GM19452 (cell line): ENCODE data around the gene NUP85.
"Not testable (repeated sequence)": the region's sequence is repeated elsewhere in the genome, so short reads cannot be mapped to it uniquely, and the experiment has no call there.

Experiments used
- ATAC-seq: cut with Tn5 transposase; IDR thresholded peaks from one replicate; pipeline ENCODE4 v1.9.1; 2021; ENCODE audit not compliant: unreplicated experiment

Gene NUP85

DNA sequence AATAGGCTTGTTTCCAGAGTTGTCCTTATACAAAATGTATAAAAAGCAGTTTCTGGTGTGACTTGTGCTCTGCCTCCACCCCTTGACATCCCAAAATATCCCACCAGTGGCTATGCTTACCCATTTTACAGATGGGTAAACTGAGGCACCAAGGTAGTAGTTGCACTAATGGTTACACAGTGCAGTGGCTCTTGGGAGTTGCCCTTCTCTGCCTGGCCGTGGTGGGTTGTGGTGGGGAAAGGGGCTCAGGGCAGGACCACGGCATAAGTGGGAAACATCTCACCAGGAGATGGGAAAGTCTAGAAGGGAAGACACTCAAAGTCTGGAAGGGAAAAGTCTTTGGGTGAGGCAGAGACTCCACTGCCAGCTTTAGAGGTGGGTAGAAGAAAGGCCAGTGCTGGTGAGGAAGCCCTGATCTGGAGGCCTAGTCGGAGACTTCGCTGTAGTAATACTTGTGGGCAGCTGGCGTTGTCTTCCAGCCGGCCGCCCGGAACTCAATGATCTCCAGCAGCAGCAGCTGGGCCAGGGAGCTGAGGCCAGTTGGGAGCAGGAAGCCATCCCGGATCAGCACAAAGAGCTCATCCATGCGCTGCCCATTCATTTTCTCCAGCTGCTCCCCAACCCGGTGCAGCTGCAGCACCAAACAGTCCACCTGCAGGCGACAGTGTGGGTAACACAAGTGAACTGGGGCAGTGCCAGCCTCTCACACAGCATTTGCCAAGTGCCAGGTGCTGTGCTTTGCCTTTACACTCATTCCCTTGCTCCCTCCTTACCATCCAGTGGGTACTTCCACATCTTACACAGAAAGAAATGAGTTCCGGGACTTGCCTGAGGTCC, 61.1 kb downstream of the NUP85 start:
- ATAC-seq = no peak

- ATAC-seq = no peak
Measured at GRCh38 chr17:75267153-75267410, 61.6 kb downstream of the NUP85 start.

DNA sequence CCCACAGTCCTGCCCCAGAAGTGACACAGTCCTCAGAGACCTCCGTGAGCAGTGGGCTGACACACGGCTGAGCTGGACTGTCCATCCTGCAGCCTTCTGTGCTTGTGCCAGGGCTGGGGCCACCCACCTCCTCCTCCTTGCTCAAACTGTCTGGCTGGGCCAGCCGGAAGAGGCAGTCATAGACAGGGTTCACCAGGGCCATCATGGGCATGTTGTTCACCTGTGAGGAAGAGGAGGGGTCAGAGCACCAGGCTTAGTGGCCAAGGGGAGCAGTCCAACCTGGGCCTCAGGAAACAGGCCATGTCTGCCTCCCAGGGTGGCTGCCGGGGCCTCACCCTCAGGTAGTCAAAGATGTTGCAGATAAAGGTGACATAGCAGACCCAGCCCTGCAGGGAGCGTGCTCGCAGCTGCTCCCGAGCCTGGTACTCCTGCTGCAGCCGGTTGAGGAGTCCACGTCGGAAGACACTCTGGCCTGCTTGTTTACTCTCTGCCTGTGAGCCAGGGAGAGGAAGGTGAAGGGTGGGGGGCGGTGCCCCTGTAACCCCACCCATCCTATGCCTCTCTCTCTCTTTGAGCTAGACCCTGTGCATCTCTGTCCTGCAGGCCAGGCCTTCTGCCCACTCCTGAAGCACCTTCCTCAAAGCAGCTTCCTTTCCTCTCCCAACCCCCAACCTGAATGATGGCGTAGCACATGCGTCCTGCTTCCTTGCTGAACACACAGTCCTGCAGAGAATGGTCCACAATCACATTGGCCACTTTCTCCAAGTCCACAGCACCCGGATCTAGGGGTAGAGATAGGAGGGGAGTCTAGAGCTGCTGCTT, 62.1 kb downstream of the NUP85 start:
- ATAC-seq = no peak

DNA sequence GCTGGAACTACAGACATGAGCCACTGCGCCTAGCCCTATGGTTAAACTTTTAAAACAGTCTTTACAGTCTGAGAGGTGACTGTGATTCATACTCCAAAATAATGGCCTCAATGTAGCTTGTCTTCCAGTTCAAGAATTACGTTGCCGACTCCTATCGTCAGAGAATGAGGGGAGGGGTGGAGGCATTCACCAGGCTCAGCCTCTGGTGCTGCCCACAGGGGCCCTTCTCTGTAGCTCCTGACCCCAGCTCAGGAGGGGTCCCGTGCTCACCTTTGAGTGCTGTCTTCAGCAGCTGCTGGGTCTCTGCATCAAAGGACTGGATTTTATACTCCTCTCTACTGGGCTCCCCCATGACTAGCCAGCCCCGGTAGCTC, 64.4 kb downstream of the NUP85 start:
- ATAC-seq = no peak

GRCh38 chr17:75270218-75270965, 64.9 kb downstream of the NUP85 start:
- peak; percentile 30 for ATAC-seq

DNA sequence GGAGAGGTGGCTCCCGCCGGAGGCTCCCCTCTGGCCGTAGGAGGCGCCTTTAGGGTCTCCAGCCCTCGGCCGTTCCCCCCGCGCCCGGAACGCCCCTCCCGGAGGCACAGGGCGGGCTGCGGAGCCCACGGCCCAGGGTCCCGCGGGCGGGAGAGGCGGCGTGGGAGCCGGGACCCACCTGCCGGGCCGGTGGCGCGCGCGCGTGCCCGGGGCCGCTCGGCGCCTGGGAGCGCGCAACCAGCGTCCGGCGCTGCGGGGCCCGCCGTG, 65.4 kb downstream of the NUP85 start, which contains the start of gene MIF4GD:
TSS of gene MIF4GD (minus strand) at position 266 of the 267 bp plus-strand sequence. CDS start 1,036 bp downstream, outside the sequence.
- peak; percentile 11 for ATAC-seq

DNA sequence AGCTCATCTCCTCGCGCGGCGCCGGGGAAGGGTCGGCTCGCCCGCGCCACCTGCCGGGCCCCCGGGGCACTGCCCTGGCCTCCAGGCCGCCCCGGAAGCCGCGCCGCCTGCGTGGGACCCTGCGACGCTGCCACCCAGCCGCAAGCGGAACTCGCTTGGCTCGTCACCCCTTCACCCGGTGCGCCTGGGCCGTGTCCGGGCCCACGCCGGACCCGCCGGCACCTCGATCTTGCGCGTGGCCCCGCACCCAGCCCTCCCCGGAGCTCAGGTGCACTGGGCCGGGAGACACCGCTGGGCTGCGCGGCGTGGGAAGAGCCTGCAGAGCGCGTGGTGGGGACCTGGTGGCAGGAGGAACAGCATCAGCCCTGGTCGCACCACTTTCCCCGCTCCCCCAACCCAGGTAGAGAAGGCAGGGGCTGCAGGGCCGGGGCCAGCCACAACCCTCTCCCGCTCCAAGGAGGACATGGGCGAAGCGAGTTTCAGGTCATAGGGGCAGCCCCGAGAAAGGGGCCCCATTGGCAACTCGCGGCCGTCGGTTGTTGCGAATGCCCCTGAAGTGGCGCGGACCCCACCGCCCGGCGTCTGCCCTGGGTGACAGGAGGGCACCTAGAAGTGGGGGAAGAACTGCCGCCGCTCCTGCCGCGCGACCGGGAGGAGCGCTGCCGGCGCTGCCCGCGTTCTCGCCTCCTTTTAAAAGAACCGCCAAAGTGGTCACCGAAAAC, 65.9 kb downstream of the NUP85 start:
- ATAC-seq = peak; percentile 73

DNA sequence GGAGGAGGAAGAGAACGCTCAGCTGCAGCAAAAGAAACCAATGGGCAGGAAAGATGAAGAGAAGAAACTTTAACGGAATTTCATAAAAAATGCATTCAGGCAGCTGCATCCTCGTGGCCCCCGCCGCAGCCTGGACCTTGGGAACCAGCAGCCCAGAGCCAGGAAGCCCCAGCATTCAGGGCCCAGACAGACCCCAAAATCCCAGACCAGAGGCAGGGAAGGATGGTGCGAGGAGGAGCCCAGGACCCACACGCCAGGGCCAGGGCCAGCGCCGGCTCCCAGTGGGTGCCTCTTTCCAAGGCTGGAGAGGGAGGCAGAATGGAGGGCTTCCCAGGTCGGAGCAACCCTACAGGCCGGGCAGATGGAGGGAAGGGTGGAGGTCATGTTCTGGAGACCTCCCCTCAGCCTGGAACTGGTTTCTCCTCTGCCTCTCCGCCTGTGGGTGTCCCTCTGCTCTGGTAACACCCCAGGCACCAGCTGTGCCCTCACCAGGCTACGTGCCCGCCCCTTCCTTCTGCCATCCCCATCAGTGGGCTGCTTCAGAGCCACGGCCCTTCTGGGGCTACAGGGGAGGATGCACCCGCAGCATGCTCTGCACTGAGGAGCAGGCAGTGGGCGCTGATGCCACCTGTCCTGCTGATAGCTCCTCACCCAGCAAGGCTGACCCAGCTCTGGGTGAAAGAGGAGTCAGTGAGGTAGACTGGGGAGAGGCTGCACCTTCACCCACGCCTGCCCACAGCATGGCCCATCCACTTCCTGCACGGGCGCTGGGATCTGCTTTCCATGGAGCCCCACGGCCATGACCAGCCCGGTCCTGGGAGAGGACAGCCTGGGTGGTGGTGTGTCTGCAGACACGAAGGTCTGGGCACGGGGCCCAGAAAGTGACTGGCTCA, 66.7 kb downstream of the NUP85 start:
- ATAC-seq = no peak

DNA sequence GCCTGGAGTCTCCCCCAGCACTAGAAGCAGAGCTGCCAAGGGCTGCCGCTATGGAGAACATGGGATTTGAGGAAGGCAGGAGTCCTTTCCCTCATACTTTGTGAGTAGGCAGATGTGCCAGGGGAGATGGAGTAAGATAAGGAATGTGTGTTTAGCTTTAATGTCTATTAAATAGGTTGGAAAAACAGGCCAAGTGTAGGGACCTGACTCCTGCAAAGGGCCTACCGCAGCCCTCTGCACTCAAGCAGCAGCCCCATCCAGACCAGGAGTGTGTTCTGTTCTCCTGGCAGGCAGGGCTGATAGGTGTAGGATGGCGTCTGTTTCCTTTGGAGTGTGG, 67.3 kb downstream of the NUP85 start:
- no peak for ATAC-seq

DNA sequence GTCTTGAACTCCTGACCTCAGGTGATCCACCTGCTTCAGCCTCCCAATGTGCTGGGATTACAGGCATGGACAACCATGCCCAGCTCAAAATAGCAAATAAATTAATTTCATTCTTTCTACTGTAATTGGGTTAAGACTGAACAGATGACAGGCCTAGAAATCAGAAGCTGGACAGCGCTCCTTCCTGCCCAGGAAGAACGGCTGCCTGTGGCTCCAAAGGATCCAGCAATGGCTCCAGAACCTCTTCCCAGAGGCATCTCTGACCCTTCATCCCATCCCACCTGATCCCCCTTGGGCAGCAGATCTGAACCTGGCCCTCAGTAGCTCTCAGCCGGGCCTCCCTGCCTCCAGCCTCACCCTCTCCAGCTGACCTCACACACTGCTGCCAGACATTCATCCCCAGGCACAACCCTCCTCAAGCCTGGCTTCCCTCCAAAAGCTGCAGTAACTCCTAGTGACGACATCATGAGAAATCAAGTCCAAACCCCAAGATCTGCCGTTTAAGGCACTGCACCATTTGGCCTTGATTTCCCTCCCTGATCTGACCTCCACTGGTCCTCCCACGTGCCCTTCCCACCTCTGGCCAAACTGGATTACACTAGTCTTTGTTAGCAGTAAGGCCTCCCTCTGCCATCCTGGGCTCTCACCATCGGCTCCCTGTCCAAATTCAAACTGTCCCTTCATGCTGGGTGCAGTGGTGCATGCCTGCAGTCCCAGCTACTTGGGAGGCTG, 68.7 kb downstream of the NUP85 start:
- no peak for ATAC-seq

- ATAC-seq = no peak
Measured at GRCh38 chr17:75277664-75278071, 72.2 kb downstream of the NUP85 start.

DNA sequence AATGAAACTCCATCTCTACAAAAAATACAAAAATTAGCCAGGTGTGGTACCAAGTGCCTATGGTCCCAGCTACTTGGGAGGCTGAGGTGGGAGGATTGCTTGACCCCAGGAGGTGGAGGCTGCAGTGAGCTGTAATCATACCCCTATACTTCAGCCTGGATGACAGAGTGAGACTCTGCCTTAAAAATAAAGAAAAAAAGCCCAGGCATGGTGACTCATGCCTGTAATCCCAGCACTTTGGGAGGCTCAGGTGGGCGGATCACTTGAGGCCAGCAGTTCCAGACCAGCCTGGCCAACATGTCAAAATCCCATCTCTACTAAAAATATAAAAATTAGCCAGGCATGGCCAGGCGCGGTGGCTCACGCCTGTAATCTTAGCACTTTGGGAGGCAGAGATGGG, 74.7 kb downstream of the NUP85 start:
- not testable (repeated sequence) for ATAC-seq

DNA sequence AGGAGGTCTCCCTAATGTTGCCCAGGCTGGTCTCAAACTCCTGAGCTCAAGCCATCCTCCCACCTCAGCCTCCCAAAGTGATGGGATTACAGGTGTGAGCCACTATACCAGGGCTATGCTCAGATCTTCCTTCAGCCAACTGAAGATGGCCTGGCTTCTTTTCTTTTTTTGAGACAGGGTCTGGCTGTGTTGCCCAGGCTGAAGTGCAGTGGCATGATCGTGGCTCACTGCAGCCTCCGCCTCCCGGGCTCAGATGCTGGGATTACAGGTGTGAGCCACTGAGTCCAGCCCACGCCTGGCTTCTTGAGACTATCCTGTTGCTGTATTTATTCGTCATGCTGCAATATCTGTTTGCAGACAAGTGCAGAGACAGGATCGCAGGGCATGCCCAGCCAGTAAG, 79.6 kb downstream of the NUP85 start:
- ATAC-seq = no peak
